Measurements from ENCODE around the gene OXNAD1. TPM values are rescaled to one million over a fixed set of nuclear protein-coding genes. Genes with fewer than 3 reads are reported as not detected.

Gene OXNAD1
- total RNA-seq, 5 donors from 2014 or later (not counting 1 experiment from before 2014, with no cell fraction given), result 78.5 to 218 (median 101) TPM

DNA sequence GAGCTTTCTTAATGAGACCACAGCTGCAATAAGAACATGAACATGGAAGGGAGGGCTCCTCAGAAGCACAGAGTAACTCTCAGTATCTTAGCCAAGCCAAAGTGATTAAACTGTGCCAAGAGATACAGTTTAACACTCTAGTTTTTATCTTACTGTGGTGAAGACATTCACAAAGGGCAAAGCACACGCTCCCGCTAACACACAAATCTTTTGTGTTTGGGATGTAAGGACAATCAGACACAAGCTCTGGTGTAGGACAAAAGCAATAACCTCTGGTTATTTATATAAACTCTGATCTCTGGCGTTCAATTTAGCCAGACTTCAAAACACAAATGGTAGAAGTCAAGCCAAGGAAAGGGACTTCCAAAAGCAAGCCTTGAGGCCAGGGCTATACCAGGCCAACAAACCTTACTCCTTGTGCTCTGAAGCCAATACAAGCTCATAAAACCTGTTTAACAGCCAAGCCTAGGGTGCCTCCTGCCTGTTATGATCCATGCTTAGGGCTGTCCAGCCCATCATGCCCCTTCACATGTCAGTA lies 28.1 kb upstream of the OXNAD1 start:
- H3K27me3 ChIP-seq (replicated peaks in 1 of 2; ENCODE audit: control insufficient read depth in 2 of 2, extremely low read depth in 1 of 2, insufficient read depth in 2 of 2, low read length in 1 of 2), result no peaks in the 10 kb centered on the region
- Mint-ChIP-seq H3K4me3 (no peak overlapping the region), H3K27ac (no peak overlapping the region), H3K27me3 (peaks cover 0 to 15% of the 10 kb centered on the region in 2 donors), H3K4me1 (peaks cover 0 to 2% (median 0%) of the 10 kb centered on the region in 3 donors), H3K9me3 (no peaks in the 10 kb centered on the region), H3K36me3 (no peaks in the 10 kb centered on the region)
- no peak for ATAC-seq (replicated peaks in 1 of 4)
- no peaks in the 10 kb centered on the region for H3K36me3 ChIP-seq (ENCODE audit: control insufficient read depth in 2 of 2, extremely low read depth in 1 of 2, insufficient read depth in 1 of 2, low read length in 1 of 2)
- no peaks in the 10 kb centered on the region for H3K9me3 ChIP-seq
- POLR2A ChIA-PET, result no interaction called here
- DNase-seq, result no peak
- no peaks in the 10 kb centered on the region for H3K4me1 ChIP-seq (ENCODE audit: control insufficient read depth in 1 of 2, extremely low read depth in 1 of 2, insufficient read depth in 2 of 2, low read length in 2 of 2)
- no peak overlapping the region for H3K27ac ChIP-seq (ENCODE audit: low read length)
- no peak overlapping the region for H3K4me3 ChIP-seq (ENCODE audit: control insufficient read depth in 1 of 2, extremely low read depth in 1 of 2, low read length in 1 of 2)
- 63% methylated on average over 1 of the region's 3 CpGs for WGBS (ENCODE audit: insufficient coverage)
- CTCF ChIA-PET, result no interaction called here

DNA sequence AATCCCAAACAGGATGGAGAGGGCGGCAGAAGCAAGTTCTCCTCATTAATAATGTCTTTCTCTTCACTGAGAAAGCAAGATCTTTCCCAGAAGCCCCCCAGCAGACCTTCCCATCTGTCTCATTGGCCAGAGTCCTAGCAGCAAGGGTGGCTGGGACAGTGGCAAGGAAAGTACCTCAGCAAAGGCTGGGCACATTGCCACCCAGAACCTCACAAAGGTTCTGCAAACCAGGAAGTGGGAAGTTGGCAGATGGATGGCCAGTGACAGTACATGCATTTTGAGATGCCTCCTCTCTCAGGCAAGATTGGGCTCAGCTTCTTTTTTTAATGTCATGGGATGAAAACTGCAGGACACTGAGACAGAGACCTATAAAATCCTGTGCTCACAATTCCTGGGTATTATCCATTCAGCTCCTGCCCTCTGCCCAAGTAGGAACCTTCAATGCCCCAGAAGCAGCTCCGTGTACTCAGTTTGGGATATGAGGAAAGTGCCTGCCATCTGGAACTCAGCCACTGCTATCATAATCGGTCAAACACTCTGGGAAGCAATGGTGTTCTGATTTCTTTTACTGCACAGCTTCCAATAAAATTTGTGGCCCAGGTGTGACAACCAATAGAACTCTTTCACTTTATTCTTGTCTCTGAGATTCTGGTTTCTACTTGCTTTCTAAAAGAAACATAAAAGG lies 25.8 kb upstream of the OXNAD1 start:
- Mint-ChIP-seq H3K36me3 (no peaks in the 10 kb centered on the region), H3K4me1 (peaks cover 0 to 2% (median 0%) of the 10 kb centered on the region in 3 donors), H3K27me3 (peaks cover 0 to 10% of the 10 kb centered on the region in 2 donors), H3K27ac (no peak overlapping the region), H3K4me3 (no peak overlapping the region), H3K9me3 (no peaks in the 10 kb centered on the region)
- WGBS (ENCODE audit: insufficient coverage), result 86% methylated on average over 3 of the region's 3 CpGs
- Histone ChIP-seq H3K36me3 (ENCODE audit: control insufficient read depth in 2 of 2, extremely low read depth in 1 of 2, insufficient read depth in 1 of 2, low read length in 1 of 2) (no peaks in the 10 kb centered on the region), H3K9me3 (no peaks in the 10 kb centered on the region), H3K27ac (ENCODE audit: low read length) (no peak overlapping the region), H3K4me1 (ENCODE audit: control insufficient read depth in 1 of 2, extremely low read depth in 1 of 2, insufficient read depth in 2 of 2, low read length in 2 of 2) (no peaks in the 10 kb centered on the region), H3K4me3 (ENCODE audit: control insufficient read depth in 1 of 2, extremely low read depth in 1 of 2, low read length in 1 of 2) (no peak overlapping the region), H3K27me3 (replicated peaks in 1 of 2; ENCODE audit: control insufficient read depth in 2 of 2, extremely low read depth in 1 of 2, insufficient read depth in 2 of 2, low read length in 1 of 2) (no peaks in the 10 kb centered on the region)
- ChIA-PET POLR2A (no interaction called here), CTCF (no interaction called here)
- DNase-seq (no peak), ATAC-seq (replicated peaks in 1 of 4) (no peak)

DNA sequence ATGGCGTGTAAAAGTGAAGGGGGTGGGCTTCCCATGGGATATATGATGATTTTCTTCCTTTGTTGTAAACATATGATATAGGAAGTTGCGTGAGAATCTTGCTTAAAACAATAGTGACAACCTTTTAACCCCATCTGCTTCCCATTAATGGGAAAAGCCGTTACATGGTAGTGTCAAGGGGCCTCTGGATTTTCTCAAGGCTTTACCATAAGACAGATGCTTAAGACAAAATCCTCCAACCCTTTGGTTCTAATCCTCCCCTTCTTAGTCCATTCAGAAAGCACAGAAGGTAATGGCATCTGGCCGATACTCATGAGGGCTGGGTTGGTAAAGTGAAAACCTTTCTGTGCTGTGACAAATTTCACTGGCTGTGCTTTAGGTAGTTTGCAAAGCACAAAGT lies 25.2 kb upstream of the OXNAD1 start:
- ChIA-PET POLR2A (no interaction called here), CTCF (no interaction called here)
- DNase-seq (no peak), ATAC-seq (replicated peaks in 1 of 4) (no peak)
- Histone ChIP-seq H3K27ac (ENCODE audit: low read length) (no peak overlapping the region), H3K9me3 (no peaks in the 10 kb centered on the region), H3K27me3 (replicated peaks in 1 of 2; ENCODE audit: control insufficient read depth in 2 of 2, extremely low read depth in 1 of 2, insufficient read depth in 2 of 2, low read length in 1 of 2) (no peaks in the 10 kb centered on the region), H3K36me3 (ENCODE audit: control insufficient read depth in 2 of 2, extremely low read depth in 1 of 2, insufficient read depth in 1 of 2, low read length in 1 of 2) (no peaks in the 10 kb centered on the region), H3K4me1 (ENCODE audit: control insufficient read depth in 1 of 2, extremely low read depth in 1 of 2, insufficient read depth in 2 of 2, low read length in 2 of 2) (no peaks in the 10 kb centered on the region), H3K4me3 (ENCODE audit: control insufficient read depth in 1 of 2, extremely low read depth in 1 of 2, low read length in 1 of 2) (no peak overlapping the region)
- peaks cover 0 to 6% of the 10 kb centered on the region in 2 donors for H3K27me3 Mint-ChIP-seq
- no peaks in the 10 kb centered on the region for H3K36me3 Mint-ChIP-seq
- H3K4me3 Mint-ChIP-seq, result no peak overlapping the region
- no CpG with 5 or more reads among the region's 4 CpGs for WGBS (ENCODE audit: insufficient coverage)
- H3K9me3 Mint-ChIP-seq, result no peaks in the 10 kb centered on the region
- H3K27ac Mint-ChIP-seq, result no peak overlapping the region
- peaks cover 0 to 2% (median 0%) of the 10 kb centered on the region in 3 donors for H3K4me1 Mint-ChIP-seq

DNA sequence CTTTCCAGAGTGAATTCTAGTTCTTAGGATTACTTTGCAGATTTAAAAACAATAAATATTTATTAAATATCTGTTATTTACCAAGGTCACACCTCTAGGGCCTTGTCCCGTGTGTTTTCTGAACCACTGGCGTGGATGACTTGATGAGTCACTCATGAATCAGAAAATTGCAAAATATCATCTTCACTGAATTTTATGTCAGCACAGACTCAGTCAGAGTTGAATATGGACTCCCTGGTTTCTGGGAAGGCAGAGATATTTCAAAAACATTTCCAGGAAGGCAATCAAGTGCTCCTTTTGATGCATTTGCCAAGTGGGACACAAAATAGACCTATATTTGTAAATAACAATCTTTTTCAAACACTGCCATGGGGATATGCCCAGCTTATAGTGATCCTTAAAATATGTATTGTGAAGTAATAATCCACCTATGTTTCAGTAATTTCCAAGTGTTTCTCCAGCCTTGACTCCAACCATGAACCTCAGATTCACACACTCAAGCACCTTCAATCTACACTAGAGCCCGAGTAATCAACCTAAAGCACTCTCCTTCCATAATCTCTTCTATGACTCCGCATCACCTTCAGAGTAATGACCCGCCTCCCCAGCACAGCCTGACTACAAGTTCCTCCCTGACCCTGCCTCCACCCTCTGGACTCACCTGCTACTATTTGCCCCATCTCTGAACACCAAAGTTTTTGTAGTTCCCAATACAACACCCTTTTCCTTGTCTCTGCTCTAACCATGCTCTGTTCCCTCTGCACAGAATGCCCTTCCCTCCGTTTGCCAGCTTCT lies 24.6 kb upstream of the OXNAD1 start:
- no peak overlapping the region for H3K27ac ChIP-seq (ENCODE audit: low read length)
- Mint-ChIP-seq H3K4me3 (no peak overlapping the region), H3K27ac (no peak overlapping the region), H3K4me1 (peaks cover 0 to 2% (median 0%) of the 10 kb centered on the region in 3 donors), H3K27me3 (peaks cover 0 to 2% of the 10 kb centered on the region in 2 donors), H3K9me3 (no peaks in the 10 kb centered on the region), H3K36me3 (no peaks in the 10 kb centered on the region)
- POLR2A ChIA-PET, result no interaction called here
- no peaks in the 10 kb centered on the region for H3K9me3 ChIP-seq
- H3K4me1 ChIP-seq (ENCODE audit: control insufficient read depth in 1 of 2, extremely low read depth in 1 of 2, insufficient read depth in 2 of 2, low read length in 2 of 2), result no peaks in the 10 kb centered on the region
- no peak for DNase-seq
- 71% methylated on average over 5 of the region's 6 CpGs for WGBS (ENCODE audit: insufficient coverage)
- no peak for ATAC-seq (replicated peaks in 1 of 4)
- CTCF ChIA-PET, result no interaction called here
- H3K27me3 ChIP-seq (replicated peaks in 1 of 2; ENCODE audit: control insufficient read depth in 2 of 2, extremely low read depth in 1 of 2, insufficient read depth in 2 of 2, low read length in 1 of 2), result no peaks in the 10 kb centered on the region
- H3K4me3 ChIP-seq (ENCODE audit: control insufficient read depth in 1 of 2, extremely low read depth in 1 of 2, low read length in 1 of 2), result no peak overlapping the region
- H3K36me3 ChIP-seq (ENCODE audit: control insufficient read depth in 2 of 2, extremely low read depth in 1 of 2, insufficient read depth in 1 of 2, low read length in 1 of 2), result no peaks in the 10 kb centered on the region

DNA sequence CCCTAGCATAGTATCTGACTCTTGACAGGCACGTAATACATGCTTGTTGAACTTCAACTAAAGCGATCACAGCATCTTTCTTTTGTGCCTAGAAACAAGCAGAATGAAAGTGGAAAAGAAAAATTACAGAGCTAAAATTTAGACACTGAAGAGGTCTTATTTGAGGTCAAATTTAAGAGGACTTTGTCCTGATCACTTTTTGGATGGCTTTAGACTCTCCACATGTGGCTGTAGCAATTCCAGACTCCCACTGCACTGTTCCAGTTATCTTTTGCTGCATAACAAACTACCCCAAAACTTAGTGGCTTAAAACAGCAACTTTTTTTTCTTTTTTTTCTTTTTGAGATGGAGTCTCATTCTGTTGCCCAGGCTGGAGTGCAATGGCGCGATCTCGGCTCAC lies 23.8 kb upstream of the OXNAD1 start:
- H3K4me3 Mint-ChIP-seq, result no peak overlapping the region
- Histone ChIP-seq H3K4me3 (ENCODE audit: control insufficient read depth in 1 of 2, extremely low read depth in 1 of 2, low read length in 1 of 2) (no peak overlapping the region), H3K4me1 (ENCODE audit: control insufficient read depth in 1 of 2, extremely low read depth in 1 of 2, insufficient read depth in 2 of 2, low read length in 2 of 2) (no peaks in the 10 kb centered on the region), H3K9me3 (no peaks in the 10 kb centered on the region), H3K27me3 (replicated peaks in 1 of 2; ENCODE audit: control insufficient read depth in 2 of 2, extremely low read depth in 1 of 2, insufficient read depth in 2 of 2, low read length in 1 of 2) (no peaks in the 10 kb centered on the region), H3K27ac (ENCODE audit: low read length) (no peak overlapping the region), H3K36me3 (ENCODE audit: control insufficient read depth in 2 of 2, extremely low read depth in 1 of 2, insufficient read depth in 1 of 2, low read length in 1 of 2) (no peaks in the 10 kb centered on the region)
- ChIA-PET POLR2A (no interaction called here), CTCF (no interaction called here)
- DNase-seq (no peak), ATAC-seq (replicated peaks in 1 of 4) (no peak)
- 96% methylated on average over 3 of the region's 5 CpGs for WGBS (ENCODE audit: insufficient coverage)
- H3K36me3 Mint-ChIP-seq, result no peaks in the 10 kb centered on the region
- H3K27ac Mint-ChIP-seq, result no peak overlapping the region
- H3K27me3 Mint-ChIP-seq, result no peaks in the 10 kb centered on the region
- no peaks in the 10 kb centered on the region for H3K9me3 Mint-ChIP-seq
- H3K4me1 Mint-ChIP-seq, result peaks cover 0 to 2% (median 0%) of the 10 kb centered on the region in 3 donors

DNA sequence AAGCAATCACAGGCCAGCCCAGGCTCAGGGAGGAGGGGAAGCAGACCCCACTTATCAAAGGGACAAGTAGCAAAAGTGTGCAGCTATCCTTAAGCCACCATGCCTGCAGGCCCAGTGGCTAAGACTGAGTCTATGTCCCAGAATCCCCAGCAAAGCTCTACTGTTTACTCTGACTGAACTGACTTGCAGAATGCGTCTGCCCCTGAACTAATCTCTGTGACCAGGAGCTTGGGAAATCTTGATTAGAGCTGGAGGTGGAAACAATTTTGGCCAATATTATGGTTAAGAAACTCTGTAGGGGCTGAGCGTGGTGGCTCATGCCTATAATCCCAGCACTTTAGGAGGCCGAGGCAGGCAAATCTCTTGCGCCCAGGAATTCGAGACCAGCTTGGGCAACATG lies 22.8 kb upstream of the OXNAD1 start:
- Histone ChIP-seq H3K4me1 (ENCODE audit: control insufficient read depth in 1 of 2, extremely low read depth in 1 of 2, insufficient read depth in 2 of 2, low read length in 2 of 2) (peaks cover 0 to under 1% of the 10 kb centered on the region in 2 experiments), H3K27me3 (replicated peaks in 1 of 2; ENCODE audit: control insufficient read depth in 2 of 2, extremely low read depth in 1 of 2, insufficient read depth in 2 of 2, low read length in 1 of 2) (no peaks in the 10 kb centered on the region), H3K27ac (ENCODE audit: low read length) (no peak overlapping the region), H3K36me3 (ENCODE audit: control insufficient read depth in 2 of 2, extremely low read depth in 1 of 2, insufficient read depth in 1 of 2, low read length in 1 of 2) (no peaks in the 10 kb centered on the region), H3K4me3 (ENCODE audit: control insufficient read depth in 1 of 2, extremely low read depth in 1 of 2, low read length in 1 of 2) (no peak overlapping the region), H3K9me3 (no peaks in the 10 kb centered on the region)
- peaks cover 0 to 6% (median 2%) of the 10 kb centered on the region in 3 donors for H3K4me1 Mint-ChIP-seq
- ATAC-seq (replicated peaks in 1 of 4) (no peak), DNase-seq (no peak)
- H3K27me3 Mint-ChIP-seq, result no peaks in the 10 kb centered on the region
- no peaks in the 10 kb centered on the region for H3K36me3 Mint-ChIP-seq
- H3K9me3 Mint-ChIP-seq, result no peaks in the 10 kb centered on the region
- no peak overlapping the region for H3K4me3 Mint-ChIP-seq
- 100% methylated on average over 1 of the region's 5 CpGs for WGBS (ENCODE audit: insufficient coverage)
- no peak overlapping the region for H3K27ac Mint-ChIP-seq
- ChIA-PET CTCF (interaction anchor here in 1 of 2 donors (0.6 kb wide), 1 partner anchor 372 kb away, joined by 3 read pairs; no protein-coding TSS in a partner anchor), POLR2A (no interaction called here)

All from T-cell (primary cell).